Measurements from ENCODE around the gene EGF.

EGF gene

DNA sequence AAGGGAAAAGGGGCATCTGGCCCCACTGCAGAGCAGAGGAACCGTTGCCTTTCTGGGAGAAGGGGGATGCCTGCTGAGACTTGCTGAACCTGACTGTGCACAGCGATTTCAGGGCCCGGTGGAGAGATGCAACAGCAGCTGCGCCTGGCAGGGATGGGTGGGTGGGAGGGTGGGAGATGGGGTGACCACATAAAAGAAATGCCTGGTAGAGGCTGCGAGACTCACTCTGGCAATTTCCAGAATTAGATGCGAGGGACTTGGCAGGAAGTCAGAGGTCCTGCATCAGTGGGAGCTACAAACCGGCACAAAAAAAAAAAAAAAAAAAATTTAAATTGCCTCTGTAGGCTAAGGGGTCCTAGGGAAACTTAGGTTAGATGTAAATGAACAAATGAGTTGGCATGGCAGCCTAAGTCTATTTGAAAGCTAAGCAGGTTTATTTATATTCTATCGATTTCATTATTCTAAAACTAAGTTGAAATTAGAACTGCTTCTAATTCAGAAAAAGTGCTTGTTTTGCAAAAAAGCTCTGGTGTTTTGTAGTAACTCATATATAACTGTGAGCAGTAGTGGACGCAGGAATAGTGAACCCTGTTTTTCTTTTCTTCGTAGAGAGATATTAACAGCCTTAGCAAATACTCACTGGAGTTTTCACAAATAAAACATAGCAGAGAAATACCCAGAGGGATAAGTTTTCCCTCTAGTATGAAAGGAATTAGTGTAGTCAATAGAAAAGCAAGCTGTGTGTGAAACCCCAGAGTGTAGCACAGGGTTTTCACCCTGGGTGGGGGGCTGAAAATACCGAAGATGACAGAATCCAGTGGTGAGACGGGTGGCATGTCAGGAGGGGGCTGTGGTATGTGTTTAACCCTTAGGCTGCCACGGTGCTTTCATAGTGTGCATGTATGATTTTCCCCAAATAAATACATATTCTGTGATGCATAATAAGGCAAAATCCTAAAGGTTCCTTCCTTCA, 130.1 kb downstream of the EGF start:
- no peak for DNase-seq

DNA sequence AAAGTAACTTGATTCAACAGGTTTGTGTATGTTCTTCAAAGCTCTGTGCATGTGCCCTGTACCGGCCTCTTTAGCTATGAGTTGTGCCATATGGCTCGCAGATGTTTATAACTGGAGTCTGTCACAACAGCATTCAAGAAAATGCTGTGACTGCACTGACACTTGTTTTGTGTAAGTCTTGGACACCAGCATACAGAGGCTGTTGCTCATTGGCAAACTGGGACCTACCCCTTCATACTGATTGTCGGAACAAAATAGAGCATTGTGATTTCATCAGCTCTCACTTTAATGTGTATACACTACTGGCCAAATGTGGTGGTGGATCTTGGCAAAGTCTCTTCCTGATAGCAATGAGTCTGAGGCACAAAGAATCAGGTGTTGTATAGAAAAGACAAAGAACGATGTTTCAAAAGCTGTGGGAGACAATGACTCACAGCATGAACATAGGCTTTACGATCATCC, 133.9 kb downstream of the EGF start:
- DNase-seq, result no peak

DNA sequence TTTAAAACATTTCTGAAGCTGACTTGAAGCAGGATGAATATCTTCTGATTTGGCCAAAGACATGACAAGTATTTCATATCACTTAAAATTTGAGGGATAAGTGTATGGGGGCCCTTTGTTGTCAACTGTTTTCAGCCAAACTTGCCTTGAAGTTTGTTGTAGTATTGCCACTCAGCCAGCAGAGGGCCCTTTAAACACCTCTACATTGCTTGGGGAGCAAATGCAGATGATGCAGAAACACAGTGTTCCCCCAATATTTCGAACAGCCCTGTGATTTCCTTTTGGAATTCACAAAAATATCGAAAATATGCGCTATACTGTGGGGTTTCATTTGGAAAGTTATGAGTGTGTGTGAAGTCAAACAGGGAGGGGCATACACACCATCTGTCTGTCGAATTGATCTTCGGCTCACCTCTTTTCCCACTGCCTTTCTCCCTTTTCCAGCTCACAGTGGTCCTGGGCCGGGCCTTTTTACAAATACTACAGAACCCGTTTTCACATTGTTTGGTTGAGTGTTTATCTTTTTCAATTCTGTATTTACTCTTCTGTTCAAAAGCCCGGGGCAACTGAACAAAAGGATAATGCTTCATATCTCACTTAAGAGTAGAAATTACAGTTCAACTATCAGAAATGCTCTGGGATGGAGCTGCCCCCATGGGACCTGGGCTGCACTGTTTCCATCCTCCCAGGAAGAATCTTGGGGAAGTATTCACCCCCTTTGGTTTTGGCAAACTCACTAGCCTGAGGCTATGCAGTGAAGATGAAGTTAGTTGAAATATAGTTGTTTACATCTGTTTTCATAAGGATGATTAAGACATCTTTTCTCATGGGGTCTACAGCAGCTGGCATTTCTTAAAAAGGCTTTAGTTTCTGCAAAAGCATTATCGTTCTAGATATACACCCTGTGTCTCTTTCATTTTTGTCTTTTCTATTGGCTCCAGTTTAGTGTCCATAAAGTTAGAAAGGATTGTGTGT, 137.6 kb downstream of the EGF start:
- DNase-seq, result no peak

DNA sequence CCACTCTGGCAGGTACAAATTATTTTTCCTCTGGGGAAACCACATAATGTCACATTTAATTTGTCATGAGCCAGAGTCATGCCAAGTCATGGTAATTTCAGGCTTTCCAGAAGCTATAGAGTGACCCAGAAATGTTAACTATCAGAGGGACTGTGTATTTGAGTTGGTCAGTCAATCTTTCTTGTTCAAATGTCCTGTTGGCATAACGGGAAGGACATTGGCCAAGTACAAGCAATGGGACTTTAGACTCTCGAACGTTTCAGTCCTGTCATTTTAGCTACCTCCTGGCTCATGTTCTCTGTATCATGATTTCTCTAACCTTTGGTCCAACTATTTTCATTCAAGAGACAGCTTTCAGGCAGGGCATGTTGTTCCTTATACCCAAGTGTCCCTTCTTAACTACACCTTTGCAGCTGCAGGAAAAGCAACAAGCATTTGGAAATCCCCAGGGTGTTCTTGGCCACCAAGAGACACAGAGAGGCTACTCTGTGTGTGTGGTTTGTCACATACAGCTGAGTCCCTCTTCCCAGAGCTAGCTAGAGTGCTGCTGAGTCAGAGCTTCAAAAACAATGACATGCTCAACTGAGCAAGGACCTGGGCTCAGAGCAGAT, 142.6 kb downstream of the EGF start:
- DNase-seq, result no peak

DNA sequence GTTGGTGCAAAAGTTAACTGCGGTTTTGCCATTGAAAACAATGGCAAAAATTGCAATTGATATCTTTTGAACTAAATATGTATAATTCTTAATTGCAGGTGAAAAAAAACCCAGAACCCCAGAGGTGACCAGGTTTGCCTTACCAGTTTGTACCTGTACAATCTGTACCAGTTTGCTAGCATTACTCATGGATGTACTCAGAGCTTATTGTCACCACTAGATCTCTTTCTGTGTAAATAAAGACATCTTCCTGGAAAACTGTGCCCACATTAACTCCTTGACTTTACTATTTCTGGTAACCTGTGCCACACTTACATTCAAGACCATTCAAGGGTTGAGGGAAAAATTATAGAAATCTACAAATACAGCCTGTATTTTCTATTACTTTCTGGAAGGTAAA, 146.0 kb downstream of the EGF start:
- DNase-seq, result no peak

DNA sequence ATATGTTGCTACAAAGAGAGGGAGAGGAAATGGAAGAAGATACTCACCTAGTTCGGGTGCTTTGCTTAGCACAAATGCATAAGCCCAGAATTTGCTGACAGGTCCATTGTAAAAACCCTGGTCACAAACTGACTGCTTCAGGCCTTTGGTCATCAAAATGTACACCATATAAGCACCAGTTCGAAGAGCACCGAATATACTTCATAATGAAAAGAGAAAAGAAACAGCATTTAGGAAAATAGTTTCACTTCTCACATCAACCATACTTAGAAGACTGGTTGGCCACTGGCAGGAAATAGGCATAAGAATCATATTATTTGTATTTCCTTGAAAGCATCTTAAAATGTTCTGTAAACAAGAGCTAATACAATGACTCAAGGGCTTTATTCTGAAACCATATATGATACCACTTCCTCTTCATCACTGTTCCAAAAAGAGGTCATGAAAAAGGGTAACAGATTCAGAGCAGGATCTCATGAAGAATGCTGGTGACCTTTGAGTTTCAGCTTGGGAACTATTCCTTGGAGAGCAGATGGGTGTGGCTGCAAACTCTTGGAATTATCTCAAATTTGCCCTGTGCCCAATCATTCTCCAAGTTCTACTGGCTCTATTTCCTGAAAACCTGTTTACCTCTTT, 147.0 kb downstream of the EGF start:
- no peak for DNase-seq

DNA sequence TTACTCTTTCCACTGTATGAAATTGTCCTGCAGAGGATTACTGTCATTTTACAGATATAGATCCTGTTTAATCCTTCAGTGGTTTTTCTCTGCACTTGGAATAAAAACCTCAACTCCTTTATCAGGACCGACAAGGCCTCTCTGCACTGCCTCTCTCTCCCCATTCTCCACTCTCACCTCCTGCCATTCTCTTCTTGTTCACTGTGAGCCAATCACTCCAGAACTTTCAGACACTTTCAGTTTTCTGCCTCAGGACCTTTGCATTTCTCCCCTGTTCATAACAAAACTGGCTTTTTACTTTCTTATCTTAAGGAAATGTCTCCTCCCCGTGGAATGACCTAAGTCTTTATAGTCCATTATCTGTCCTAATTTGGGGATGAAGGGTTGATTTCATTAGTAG, 148.4 kb downstream of the EGF start:
- no peak for DNase-seq
